HL-60/S4 treated with retinoic acid at 250 ng/mL for 4 days and 3 days (cell line): ENCODE measurements around the gene SHISA9.

Experiments
- in situ Hi-C: fragments of 300-500 bp; cut with MboI; formaldehyde crosslinking; loops from 2 replicates; pipeline ENCODE4 v1.7.0; 2022; ENCODE audit warnings: low sequenced_read_pairs

SHISA9 gene

DNA sequence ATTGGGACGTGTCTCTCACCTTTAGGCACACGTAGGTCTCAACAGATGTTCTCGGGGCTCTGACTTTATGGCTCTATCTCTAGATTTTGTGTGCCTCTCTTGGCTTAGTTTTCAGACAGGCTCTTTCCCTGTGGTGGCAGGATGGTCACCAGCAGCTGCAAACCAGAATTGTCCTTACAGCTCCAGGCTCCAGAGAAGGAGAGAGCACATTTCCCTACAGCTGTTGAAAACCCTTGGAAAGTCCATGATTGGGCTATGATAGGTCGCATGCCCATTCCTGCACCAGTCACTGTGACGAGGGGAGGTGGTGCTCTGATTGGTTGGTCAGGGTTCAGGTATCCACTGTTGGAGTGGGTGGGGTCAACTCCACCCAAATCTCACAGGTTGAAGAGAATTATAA lies 41.5 kb downstream of the SHISA9 start:
- in situ Hi-C loops = no loop called here

DNA sequence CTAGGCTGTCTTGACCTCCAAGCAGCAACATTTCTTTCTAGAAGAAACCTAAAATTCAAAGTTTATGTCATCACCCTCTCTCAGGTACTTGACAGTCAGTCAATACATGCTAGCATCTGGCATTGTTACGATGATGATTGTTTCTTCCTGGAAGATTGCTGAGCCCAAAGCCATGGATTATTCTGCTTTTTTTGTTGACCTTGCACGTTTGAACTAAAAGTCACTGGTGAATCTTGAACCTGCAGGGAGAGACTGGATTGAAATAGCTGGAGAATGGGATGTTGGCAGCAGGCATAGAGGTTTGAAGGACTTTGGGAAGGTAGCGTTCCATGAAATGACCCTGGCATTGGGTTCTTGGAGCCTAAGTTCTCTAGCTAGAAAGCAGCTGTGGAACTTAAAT lies 42.9 kb downstream of the SHISA9 start:
- in situ Hi-C loops = no loop called here

- in situ Hi-C loops = no loop called here
Measured at GRCh38 chr16:12951392-12951791, 50.0 kb downstream of the SHISA9 start.

GRCh38 chr16:12951976-12952375 lies 50.6 kb downstream of the SHISA9 start:
- in situ Hi-C loops = no loop called here

- in situ Hi-C loops = no loop called here
Measured at GRCh38 chr16:12958366-12958765, 57.0 kb downstream of the SHISA9 start.

GRCh38 chr16:12959072-12959471 lies 57.7 kb downstream of the SHISA9 start:
- in situ Hi-C loops = no loop called here

DNA sequence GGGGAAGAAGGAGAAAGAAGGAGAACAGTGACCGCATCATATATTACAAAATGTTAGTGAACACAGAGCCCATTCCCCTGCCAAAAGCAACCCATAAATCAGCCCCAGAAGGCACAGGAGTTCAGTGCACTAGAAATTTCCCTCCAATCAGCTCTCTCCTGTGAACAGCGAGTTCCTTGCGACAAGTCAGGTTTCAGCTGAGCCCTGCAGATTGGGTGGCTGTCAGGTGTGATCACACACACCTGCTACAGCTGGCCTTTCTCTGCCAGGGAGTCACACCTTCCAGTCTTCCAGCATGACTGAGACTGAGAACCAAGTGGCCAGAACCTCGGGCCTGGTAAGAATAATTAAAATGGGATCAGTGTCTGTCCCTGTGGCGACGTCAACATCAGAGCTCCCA lies 60.2 kb downstream of the SHISA9 start:
- in situ Hi-C loops = no loop called here

DNA sequence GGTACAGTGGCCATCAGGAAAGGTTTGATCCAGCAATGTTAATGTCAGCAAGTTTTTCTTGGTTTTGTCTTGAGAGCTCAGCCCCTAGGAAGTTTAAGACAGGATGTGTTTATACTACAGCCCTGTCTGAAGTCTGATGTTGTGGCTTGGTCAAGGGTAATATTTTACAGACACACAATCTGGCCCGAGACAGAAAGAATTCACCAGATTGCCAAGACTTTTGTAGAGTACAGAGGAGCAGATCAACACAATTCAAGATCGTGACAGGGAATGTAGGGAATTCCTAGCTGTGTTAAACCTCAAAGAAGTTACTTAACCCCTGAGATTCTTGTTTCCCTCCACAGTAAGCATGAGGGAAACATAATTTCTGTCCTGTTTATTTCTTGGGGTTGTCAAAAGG lies 63.1 kb downstream of the SHISA9 start:
- in situ Hi-C loops = no loop called here

GRCh38 chr16:12965274-12965804 lies 63.9 kb downstream of the SHISA9 start:
- in situ Hi-C loops = no loop called here

GRCh38 chr16:12971241-12971640 lies 69.8 kb downstream of the SHISA9 start:
- in situ Hi-C loops = no loop called here

- in situ Hi-C loops = no loop called here
Measured at GRCh38 chr16:12972246-12972645, 70.8 kb downstream of the SHISA9 start.

- in situ Hi-C loops = no loop called here
Measured at GRCh38 chr16:12975766-12976165, 74.4 kb downstream of the SHISA9 start.

GRCh38 chr16:12976496-12976895 lies 75.1 kb downstream of the SHISA9 start:
- in situ Hi-C loops = no loop called here

- in situ Hi-C loops = no loop called here
Measured at GRCh38 chr16:12976936-12977335, 75.5 kb downstream of the SHISA9 start.

GRCh38 chr16:12985516-12985915 lies 84.1 kb downstream of the SHISA9 start:
- in situ Hi-C loops = no loop called here

DNA sequence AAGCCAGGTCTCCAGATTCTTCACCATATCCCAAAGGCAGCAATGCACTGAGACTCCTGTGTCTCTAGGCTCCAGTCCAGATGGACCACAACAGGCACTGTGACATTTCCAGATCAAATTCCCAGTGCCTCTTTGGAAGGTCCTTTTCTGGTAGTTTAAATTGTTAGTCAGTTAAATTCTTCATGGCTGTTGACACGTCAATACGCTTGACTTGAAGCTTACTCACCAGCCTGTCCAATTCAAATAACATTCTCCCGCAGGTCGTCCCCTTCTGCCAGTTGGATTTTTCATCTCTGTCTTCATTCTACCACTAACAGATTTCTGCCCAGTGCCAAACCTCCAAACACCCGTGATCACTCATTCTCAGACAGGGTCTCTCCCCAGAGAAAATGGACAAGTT lies 86.7 kb downstream of the SHISA9 start:
- in situ Hi-C loops = no loop called here

DNA sequence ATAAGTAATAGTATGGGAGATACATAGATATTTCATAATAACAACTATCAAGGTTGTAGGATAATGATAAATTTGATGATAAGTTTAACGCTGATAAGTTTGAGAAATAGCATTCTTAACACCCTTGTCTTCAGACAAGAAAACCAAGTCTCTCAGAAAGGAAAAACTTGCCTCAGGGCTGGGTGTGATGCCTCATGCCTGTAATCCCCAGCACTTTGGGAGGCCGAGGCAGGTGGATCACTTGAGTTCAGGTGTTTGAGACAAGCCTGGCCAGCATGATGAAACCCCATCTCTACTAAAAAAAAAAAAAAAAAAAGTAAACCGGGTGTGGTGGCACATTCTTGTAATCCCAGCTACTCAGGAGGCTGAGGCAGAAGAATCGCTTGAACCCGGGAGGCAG lies 90.7 kb downstream of the SHISA9 start:
- in situ Hi-C loops = no loop called here

GRCh38 chr16:12994402-12994801 lies 93.0 kb downstream of the SHISA9 start:
- in situ Hi-C loops = no loop called here

DNA sequence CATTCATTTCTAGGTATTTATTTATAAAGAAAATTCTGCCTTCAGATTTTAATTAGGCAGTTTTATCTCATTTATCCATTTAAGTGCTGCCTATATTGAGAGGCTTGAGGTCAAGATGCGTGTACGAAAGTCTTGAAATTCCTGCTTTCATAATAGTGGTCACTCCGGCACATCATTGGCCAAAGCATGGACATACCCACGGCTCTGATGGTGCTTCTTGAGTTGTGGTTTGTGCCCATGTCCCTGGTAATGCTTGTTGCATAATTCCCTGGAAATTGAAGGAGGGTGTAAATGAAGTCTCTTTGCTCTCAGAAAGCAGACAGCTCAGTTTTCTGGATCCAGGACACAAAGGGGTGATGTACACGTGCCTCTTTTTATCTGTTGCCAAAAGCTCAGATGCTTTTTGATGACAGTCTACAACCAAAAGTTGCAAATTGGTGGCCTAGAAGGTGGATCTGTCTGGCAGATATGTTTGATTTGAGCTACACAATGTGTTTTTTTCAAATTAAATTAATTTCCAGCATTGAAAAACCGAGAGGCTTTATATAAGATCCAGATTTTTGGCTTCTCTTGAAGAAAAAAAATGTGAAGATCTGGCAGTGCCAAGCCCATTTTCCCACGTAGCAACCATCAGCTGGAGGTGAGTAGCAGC lies 94.4 kb downstream of the SHISA9 start:
- in situ Hi-C loops = no loop called here

DNA sequence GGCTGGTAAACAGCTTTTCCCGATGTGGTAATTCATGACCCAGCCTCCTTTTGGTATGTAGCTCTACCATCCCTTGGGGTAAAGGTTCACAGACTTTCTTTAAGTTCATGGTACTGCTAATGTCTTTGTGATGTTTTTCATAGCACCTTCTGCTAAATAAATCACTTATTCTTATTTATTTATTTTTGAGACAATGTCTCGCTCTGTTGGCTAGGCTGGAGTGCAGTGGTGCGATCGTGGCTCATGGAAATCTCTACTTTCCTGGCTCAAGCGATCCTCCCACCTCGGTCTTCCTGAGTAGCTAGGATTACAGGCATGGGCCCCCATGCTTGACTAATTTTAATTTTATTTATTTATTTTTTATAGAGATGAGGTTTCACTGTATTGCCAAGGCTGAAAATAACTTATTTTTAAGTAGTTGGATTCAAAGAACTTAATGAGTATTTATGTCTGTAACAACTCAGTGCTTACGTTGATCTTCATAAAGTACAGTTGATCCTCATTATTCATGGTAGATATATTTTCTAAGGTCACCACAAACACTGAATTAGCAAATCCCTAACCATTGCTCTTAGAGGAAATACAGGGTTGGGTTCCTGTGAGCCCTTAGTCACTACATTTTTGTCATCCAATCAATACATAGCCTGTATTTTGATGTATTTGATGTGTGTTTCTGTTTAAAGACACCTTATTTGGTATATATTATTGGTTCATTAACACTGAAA lies 97.1 kb downstream of the SHISA9 start:
- in situ Hi-C loops = no loop called here

DNA sequence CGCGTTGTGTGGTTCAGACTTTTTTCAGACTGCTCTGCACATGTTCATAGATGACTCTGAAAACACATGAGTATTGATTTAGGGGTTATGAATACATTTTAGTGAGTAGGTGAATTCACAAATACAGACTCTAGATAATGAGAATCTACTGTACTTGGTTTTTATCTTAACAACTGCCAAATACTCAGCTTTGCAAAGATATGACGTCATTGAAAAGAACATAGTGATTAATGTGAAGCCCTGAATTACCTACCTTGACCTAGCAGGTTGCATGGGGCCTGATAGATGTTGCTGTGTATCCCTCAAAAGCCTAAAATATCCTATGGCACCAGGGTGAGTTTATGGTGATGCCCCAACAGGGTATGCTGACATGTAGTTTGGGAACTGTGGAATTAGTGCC lies 98.0 kb downstream of the SHISA9 start:
- in situ Hi-C loops = no loop called here

DNA sequence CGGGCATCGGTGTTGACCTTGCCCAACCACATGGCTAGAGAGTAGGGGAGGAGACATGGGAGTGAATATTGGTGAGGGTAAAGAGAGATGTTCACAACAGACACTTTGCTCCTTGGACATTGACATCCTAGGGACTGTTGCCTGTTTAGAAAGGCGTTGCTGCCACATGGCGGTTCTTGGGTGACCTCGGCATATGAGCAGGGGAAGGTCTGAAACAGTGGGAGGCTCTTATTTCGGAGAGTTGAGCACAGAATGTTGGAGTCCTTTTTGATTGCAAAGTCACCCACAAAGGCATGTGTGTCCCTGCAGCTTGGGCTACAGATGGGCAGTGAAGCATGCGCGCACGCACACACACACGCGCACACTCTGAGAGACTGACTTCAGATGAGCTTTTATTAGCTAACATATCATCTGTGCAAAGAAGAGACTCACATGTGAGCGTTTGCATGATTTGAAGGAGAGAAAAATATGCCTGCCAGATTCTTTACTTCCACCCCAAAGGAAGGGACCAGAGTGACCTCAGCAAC lies 104.4 kb downstream of the SHISA9 start:
- in situ Hi-C loops = no loop called here
